ENCODE data around the gene GOPC. TPM values are rescaled to one million over a fixed set of nuclear protein-coding genes. Genes with fewer than 3 reads are reported as not detected.

GOPC gene
- total RNA-seq, 1 experiment from 2014 or later: 54.2 TPM

DNA sequence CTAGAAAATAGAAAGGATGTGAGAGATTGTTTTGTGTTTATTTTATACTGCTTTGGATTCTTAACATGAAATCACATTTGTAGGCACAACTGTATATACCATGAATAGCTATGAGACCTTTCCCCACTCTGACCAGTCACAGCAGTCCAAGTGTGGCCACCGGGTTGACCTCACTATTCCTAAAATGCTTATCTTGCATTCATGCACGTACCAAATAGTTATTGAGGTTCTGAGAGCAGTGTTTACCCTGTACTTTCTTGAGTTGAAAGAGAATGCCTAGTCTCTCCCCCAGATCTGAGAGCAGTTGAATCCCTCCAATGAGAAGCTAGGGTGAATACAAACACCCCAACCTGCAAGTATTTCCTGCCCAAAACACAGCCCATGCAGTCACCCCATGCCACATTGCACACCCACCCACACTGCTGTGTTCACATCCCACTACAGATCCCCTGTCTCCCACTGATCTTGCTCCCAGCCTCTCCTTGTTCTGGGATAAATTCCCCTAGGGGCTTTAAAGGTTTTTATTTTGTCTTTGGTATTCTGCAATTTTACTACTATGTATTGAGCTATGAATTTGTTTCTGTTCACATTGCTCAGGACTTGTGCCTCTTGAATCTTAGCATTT is 51.6 kb downstream of the GOPC start:
- Histone ChIP-seq H3K4me1 (replicated peaks) (peaks cover 41% of the 10 kb centered on the region), H3K9me3 (replicated peaks) (no peaks in the 10 kb centered on the region), H3K27me3 (replicated peaks) (no peaks in the 10 kb centered on the region), H3K4me3 (no peak overlapping the region), H3K27ac (no peak overlapping the region), H3K36me3 (peaks cover 34% of the 10 kb centered on the region)
- DNase-seq (ENCODE audit: low read depth in 1 of 2, low spot score in 2 of 2): no peak

DNA sequence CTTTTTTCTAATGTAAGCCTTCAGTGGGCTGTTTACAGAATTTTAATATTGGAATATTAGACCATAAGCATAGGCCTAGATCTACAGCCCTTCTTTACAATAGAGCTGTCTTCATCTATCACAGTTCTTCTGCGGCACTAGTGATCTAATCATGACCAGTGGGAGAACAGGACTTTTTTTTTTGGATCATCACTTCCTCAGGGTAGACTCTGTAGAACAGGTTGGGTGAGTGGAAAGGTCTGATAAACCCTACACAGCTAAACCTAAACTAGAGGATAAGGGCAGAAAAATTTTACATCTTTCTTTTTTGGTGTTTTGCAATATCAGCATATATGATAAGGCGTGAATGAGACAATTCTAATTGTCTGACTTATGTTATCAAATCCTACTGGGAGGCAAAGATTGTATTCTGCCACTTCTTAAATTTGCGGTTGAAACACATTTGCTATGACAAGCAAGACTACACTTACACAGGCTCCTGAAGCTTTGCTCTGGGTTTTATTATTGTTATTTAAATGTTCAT is 52.2 kb downstream of the GOPC start:
- Histone ChIP-seq H3K36me3 (peaks cover 40% of the 10 kb centered on the region), H3K4me1 (replicated peaks) (peaks cover 35% of the 10 kb centered on the region), H3K4me3 (no peak overlapping the region), H3K9me3 (replicated peaks) (no peaks in the 10 kb centered on the region), H3K27ac (peak overlapping the region; percentile 60; the same call in 1 of the 2 replicates), H3K27me3 (replicated peaks) (no peaks in the 10 kb centered on the region)
- no peak for DNase-seq (ENCODE audit: low read depth in 1 of 2, low spot score in 2 of 2)

DNA sequence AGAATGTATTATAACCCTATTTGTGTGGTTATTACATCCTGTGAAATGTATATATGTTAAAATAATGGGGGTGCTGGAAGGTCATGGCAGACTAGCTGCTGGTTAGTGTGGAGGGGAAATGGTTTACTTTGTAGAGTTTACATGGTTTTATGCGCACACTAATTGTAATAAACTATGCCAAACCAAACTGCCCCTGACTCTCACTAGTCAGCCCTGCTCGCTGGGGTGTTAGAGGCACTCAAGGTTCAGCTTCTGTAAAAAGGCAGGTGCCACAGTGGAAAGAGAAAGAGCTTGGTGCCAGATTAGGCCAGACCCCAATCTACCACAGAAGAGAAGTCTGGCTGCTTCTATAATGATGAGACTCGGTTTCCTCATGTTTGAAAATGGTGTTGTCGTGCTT is 52.7 kb downstream of the GOPC start:
- H3K4me3 ChIP-seq: no peak overlapping the region
- peaks cover 34% of the 10 kb centered on the region for H3K4me1 ChIP-seq (replicated peaks)
- no peak for DNase-seq (ENCODE audit: low read depth in 1 of 2, low spot score in 2 of 2)
- peaks cover 44% of the 10 kb centered on the region for H3K36me3 ChIP-seq
- no peaks in the 10 kb centered on the region for H3K27me3 ChIP-seq (replicated peaks)
- no peaks in the 10 kb centered on the region for H3K9me3 ChIP-seq (replicated peaks)
- peak overlapping the region; percentile 60 for H3K27ac ChIP-seq

DNA sequence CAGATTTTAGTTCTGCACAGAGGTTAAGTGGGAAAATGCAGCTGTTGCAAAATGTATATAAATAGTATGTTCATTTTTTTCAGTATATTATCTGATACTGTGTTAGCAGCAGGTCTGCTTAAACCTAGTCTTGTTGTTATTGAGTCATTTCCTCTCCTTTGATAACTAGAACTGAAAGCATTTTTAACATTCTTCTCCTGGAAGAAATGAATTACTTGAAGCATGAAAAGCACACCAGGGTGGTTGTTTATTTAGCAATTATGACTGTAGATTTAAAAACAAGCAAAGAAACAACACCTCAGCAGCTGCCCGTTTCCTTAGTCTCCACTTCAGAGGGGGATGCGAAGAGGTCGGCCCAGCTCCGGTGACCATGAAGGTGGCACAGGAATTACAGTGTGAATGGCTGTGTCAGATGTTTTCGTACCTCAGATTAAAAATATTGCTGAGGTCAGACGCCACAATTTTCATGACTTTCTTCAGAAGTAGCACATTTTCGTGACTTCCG is 53.5 kb downstream of the GOPC start:
- no peak overlapping the region for H3K4me3 ChIP-seq
- DNase-seq (ENCODE audit: low read depth in 1 of 2, low spot score in 2 of 2): peak; percentile 76 to 86
- H3K9me3 ChIP-seq (replicated peaks): no peaks in the 10 kb centered on the region
- peak overlapping the region; percentile 60 for H3K27ac ChIP-seq
- no peaks in the 10 kb centered on the region for H3K27me3 ChIP-seq (replicated peaks)
- peaks cover 51% of the 10 kb centered on the region for H3K36me3 ChIP-seq
- H3K4me1 ChIP-seq (replicated peaks): peaks cover 34% of the 10 kb centered on the region

DNA sequence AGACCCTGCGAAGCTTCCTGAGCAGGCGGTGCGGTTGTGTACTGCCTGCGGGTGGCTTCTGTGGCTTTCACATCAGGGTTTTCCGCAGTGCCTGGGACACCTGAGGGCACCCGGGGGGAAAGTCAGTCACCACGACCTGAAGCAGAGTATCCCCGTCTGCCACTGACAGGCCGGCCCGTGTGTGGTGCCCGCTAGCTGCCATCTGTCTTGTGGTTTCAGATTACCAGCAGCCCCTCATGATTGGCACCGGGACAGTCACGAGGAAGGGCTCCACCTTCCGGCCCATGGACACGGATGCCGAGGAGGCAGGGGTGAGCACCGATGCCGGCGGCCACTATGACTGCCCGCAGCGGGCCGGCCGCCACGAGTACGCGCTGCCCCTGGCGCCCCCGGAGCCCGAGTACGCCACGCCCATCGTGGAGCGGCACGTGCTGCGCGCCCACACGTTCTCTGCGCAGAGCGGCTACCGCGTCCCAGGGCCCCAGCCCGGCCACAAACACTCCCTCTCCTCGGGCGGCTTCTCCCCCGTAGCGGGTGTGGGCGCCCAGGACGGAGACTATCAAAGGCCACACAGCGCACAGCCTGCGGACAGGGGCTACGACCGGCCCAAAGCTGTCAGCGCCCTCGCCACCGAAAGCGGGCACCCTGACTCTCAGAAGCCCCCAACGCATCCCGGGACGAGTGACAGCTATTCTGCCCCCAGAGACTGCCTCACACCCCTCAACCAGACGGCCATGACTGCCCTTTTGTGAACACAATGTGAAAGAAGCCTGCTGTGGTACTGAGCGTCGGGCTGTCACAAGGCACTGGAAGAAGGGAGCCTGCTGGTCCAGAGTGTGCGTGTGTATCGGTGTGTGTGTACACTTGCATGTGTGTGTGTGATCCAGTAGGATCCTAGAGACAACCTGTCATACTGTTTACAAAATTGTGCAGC is 54.4 kb downstream of the GOPC start:
- DNase-seq (ENCODE audit: low read depth in 1 of 2, low spot score in 2 of 2): no peak
- Histone ChIP-seq H3K27me3 (replicated peaks) (no peaks in the 10 kb centered on the region), H3K36me3 (peaks cover 60% of the 10 kb centered on the region), H3K4me3 (no peak overlapping the region), H3K27ac (peak overlapping the region; percentile 60), H3K9me3 (replicated peaks) (no peaks in the 10 kb centered on the region), H3K4me1 (replicated peaks) (peaks cover 34% of the 10 kb centered on the region)

DNA sequence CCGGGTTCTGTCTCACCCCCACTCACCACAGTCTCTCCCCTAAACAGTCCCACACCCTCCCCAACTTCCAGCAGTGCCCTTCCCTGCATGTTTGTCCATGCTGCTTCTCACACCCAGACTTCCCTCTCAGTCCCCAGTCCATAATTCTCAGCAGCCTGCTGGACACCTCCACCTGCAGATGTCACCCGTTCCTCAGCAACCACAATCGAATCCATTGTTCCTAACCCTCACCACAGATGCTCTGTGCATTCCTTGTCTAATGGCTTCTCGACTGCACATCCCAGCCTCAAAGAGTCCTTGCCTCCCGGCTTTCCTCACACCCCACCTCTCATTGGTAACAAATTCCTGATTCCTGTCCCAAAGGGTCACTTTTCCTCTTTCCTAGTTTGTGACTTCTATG is 55.6 kb downstream of the GOPC start:
- Histone ChIP-seq H3K4me3 (no peak overlapping the region), H3K4me1 (replicated peaks) (peaks cover 34% of the 10 kb centered on the region), H3K27me3 (replicated peaks) (no peaks in the 10 kb centered on the region), H3K36me3 (peaks cover 71% of the 10 kb centered on the region), H3K9me3 (replicated peaks) (no peaks in the 10 kb centered on the region), H3K27ac (no peak overlapping the region)
- DNase-seq (ENCODE audit: low read depth in 1 of 2, low spot score in 2 of 2): no peak

DNA sequence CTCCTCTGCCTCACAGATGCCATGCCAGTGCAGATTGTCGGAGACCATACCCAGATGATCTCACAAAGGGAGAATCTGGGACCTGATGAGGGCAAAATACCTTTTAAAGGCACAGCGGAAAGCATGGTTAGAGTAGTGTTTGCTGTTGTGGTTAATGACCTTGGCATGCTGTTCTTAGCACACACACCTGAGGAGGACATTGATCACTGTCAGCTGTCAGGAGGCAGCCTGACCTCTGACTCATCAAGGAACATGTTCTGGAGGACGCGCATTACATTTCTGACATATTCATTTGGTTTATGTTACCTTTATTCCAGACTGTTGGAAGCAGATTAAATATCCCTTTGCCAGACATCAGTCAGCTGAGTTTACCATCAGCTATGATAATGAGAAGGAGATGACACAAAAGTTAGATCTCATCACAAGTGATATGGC is 57.1 kb downstream of the GOPC start:
- Histone ChIP-seq H3K4me1 (replicated peaks) (peaks cover 25% of the 10 kb centered on the region), H3K9me3 (replicated peaks) (no peaks in the 10 kb centered on the region), H3K27me3 (replicated peaks) (no peaks in the 10 kb centered on the region), H3K36me3 (peaks cover 85% of the 10 kb centered on the region), H3K4me3 (no peak overlapping the region), H3K27ac (no peak overlapping the region)
- DNase-seq (ENCODE audit: low read depth in 1 of 2, low spot score in 2 of 2): no peak

DNA sequence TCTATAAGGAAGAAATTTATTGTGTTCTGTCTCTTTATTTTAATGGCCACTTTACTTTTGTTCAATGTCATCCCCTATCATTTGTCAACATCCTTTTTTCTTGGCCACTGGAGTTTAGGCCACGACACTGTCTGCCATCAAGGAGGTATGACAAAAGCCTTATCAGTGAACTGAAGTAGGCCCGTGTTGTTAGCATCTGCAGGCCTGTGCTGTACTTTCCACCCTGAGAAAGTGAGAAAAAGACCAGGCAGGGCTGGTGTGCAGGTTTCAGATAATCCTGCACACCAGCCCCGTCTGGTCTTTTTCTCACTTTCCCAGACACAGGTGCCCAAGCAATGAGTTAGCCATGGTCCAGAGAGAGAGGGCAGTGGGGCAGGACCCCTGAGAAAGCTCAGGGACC is 57.6 kb downstream of the GOPC start:
- H3K9me3 ChIP-seq (replicated peaks): no peaks in the 10 kb centered on the region
- no peaks in the 10 kb centered on the region for H3K27me3 ChIP-seq (replicated peaks)
- no peak for DNase-seq (ENCODE audit: low read depth in 1 of 2, low spot score in 2 of 2)
- H3K27ac ChIP-seq: no peak overlapping the region
- no peak overlapping the region for H3K4me3 ChIP-seq
- H3K36me3 ChIP-seq: peaks cover 85% of the 10 kb centered on the region
- peaks cover 20% of the 10 kb centered on the region for H3K4me1 ChIP-seq (replicated peaks)

DNA sequence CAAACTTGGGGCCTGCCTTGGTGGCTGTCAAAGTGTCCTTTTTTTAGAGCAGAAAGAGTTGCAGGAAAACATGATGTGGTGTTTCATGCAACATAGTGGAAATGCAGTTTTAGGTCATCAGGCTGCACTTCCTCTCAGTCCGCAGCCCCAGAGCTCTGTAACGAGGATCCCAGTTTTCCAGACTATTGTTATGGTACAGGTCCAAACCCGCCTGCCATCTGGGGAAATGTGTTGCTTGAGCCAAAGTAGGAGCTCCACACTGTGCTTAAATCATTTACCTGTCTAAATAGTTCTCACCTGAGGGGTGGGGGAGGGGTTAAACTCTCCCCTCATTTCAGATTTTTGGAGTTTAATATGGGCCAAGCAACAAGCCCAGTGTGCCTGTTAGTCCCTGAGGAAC is 59.8 kb downstream of the GOPC start:
- Histone ChIP-seq H3K27ac (no peak overlapping the region), H3K9me3 (replicated peaks) (no peaks in the 10 kb centered on the region)

DNA sequence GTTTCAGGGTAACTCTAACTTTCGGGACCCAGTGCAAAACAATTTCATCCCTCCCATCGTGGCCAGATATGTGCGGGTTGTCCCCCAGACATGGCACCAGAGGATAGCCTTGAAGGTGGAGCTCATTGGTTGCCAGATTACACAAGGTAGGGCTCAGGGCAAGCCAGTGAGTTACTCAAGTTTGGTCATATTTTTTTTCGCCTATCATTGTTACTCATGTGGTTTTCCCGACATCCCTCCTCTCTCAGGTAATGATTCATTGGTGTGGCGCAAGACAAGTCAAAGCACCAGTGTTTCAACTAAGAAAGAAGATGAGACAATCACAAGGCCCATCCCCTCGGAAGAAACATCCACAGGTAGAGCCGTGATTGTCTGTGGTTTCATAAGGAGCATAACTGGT is 61.6 kb downstream of the GOPC start:
- Histone ChIP-seq H3K36me3 (peaks cover 90% of the 10 kb centered on the region), H3K9me3 (replicated peaks) (no peaks in the 10 kb centered on the region), H3K4me1 (replicated peaks) (peaks cover 9% of the 10 kb centered on the region), H3K27me3 (replicated peaks) (no peaks in the 10 kb centered on the region), H3K27ac (no peak overlapping the region), H3K4me3 (no peak overlapping the region)
- DNase-seq (ENCODE audit: low read depth in 1 of 2, low spot score in 2 of 2): no peak

More for the DNA sequence above, 59.8 kb downstream of the GOPC start:
- H3K4me3 ChIP-seq: no peak overlapping the region
- no peaks in the 10 kb centered on the region for H3K4me1 ChIP-seq (replicated peaks)
- DNase-seq (ENCODE audit: low read depth in 1 of 2, low spot score in 2 of 2): no peak
- no peaks in the 10 kb centered on the region for H3K27me3 ChIP-seq (replicated peaks)
- peaks cover 92% of the 10 kb centered on the region for H3K36me3 ChIP-seq

DNA sequence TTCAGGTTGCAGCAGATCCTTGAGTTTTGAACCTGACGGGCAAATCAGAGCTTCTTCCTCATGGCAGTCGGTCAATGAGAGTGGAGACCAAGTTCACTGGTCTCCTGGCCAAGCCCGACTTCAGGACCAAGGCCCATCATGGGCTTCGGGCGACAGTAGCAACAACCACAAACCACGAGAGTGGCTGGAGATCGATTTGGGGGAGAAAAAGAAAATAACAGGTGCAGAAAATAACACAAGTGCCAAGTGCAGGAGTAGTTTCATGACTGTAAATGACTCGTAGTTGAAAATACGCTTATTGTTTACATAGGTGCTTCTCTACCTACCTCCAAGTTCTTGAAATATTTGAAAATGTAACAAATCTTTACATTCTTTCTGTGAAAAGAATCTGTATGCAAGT is 63.7 kb downstream of the GOPC start:
- H3K36me3 ChIP-seq: peaks cover 84% of the 10 kb centered on the region

DNA sequence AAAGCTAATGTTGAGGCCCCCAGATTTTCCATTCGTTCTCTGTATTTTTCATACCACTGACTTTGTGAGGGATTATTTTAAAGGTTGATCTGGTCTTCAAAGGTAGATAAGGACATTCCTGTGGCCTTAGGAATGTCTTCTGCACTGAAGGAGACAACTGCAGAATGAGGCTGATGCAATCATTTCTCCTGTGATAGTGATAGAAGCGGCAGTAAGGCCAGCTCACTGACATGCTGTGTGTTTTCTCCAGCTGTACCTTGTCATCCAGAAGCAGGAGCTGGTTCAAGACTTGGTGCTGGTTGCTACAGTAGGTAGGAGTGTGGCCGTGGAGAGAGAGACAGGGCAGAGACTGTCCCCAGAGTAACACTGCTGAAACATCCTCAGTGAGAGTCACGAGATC is 66.0 kb downstream of the GOPC start:
- no peak overlapping the region for H3K4me3 ChIP-seq
- no peak overlapping the region for H3K27ac ChIP-seq
- no peaks in the 10 kb centered on the region for H3K9me3 ChIP-seq (replicated peaks)
- H3K4me1 ChIP-seq (replicated peaks): peaks cover 9% of the 10 kb centered on the region
- no peak for DNase-seq (ENCODE audit: low read depth in 1 of 2, low spot score in 2 of 2)
- H3K36me3 ChIP-seq: peaks cover 86% of the 10 kb centered on the region
- H3K27me3 ChIP-seq (replicated peaks): no peaks in the 10 kb centered on the region

More for the DNA sequence above, 63.7 kb downstream of the GOPC start:
- no peak for DNase-seq (ENCODE audit: low read depth in 1 of 2, low spot score in 2 of 2)
- H3K4me3 ChIP-seq: no peak overlapping the region
- H3K4me1 ChIP-seq (replicated peaks): peaks cover 9% of the 10 kb centered on the region
- H3K27me3 ChIP-seq (replicated peaks): no peaks in the 10 kb centered on the region
- H3K27ac ChIP-seq: no peak overlapping the region
- no peaks in the 10 kb centered on the region for H3K9me3 ChIP-seq (replicated peaks)

DNA sequence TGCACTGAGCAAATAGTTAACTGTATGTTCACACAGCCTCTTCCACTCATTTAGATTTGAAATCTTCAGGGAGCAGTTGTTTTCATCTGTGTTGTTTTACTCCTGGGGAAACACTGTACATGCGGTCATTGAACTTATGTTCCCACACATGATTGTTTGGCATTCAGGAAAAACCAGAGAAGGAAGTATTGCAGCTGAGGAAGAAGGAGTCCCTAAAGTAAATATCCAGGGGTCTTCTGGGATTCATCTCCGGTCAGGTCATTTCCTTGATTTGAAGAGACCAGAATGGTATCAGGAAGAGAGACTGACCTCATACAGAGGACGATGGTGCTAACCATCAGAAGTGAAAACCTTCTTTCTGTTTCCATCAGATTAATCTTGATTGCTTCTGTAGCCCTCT is 67.3 kb downstream of the GOPC start:
- no peak for DNase-seq (ENCODE audit: low read depth in 1 of 2, low spot score in 2 of 2)
- Histone ChIP-seq H3K27me3 (replicated peaks) (no peaks in the 10 kb centered on the region), H3K4me3 (no peak overlapping the region), H3K27ac (no peak overlapping the region; the same call in 1 of the 2 replicates), H3K9me3 (replicated peaks) (no peaks in the 10 kb centered on the region), H3K36me3 (peaks cover 77% of the 10 kb centered on the region), H3K4me1 (replicated peaks) (peaks cover 9% of the 10 kb centered on the region)

DNA sequence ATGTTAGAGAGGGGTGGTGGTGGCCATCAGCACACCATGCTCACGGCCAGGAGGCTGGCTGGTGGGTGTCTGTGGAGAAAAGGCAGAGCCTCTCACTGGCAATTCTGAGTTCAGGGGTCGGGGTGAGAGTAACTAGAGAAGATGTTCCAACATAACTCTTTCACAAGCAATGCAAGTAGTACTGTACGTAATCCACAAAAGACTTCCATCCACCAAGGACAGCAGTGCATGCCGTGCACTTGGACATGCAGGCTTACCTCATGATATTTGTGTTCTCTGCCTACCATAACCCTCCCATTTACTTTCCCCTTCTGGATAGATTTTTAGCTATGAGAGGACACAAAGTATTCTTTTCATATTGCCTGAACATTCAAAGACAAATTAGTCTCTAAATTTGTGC is 68.5 kb downstream of the GOPC start:
- H3K27me3 ChIP-seq (replicated peaks): no peaks in the 10 kb centered on the region

More for the DNA sequence above, 68.5 kb downstream of the GOPC start:
- Histone ChIP-seq H3K9me3 (replicated peaks) (no peaks in the 10 kb centered on the region), H3K27ac (no peak overlapping the region), H3K4me3 (no peak overlapping the region), H3K36me3 (peaks cover 66% of the 10 kb centered on the region), H3K4me1 (replicated peaks) (peaks cover 9% of the 10 kb centered on the region)
- DNase-seq (ENCODE audit: low read depth in 1 of 2, low spot score in 2 of 2): no peak

Measured in SJSA1 (cell line).